SKM-1 treated with dmso at 0.1 percent for 144 hours (cell line): ENCODE data around the gene NASP.
A peak's percentile ranks its signal among the peaks of the same experiment; 100 is the strongest.
"Not testable (repeated sequence)": the region's sequence is repeated elsewhere in the genome, so short reads cannot be mapped to it uniquely, and the experiment has no call there.

Experiments used
- DNase-seq: peaks from one replicate; lab custom pipeline; 2025; ENCODE audit not compliant: unreplicated experiment; lab: John Stamatoyannopoulos, UW

NASP gene

GRCh38 chr1:45569962-45570581, 13.8 kb upstream of the NASP start:
- peak; percentile 58 for DNase-seq

- DNase-seq, result no peak
Measured at GRCh38 chr1:45570631-45571030, 13.2 kb upstream of the NASP start.

GRCh38 chr1:45573231-45573804, 10.5 kb upstream of the NASP start:
- no peak for DNase-seq

- no peak for DNase-seq
Measured at GRCh38 chr1:45574105-45574626, 9.7 kb upstream of the NASP start.

DNA sequence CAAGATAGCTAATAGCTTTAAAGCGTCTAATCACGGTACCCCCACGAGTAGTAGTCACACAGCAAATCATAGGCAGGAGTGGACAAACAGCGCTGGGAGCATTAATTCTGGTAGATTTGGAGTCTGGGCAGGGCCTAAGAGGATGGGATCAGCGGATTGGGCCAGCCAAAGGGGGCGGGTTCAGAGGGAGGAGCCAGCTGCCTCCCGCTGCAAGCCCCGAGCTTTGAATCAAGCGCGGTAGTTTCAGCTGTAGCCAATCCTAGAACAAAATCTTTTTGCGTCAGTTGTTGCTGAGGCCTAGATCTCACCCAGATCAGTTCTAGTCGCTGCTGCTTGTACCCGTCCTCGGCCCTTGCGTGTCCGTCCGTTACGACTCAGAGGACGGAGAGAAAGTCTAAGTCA, 576 bp upstream of the NASP start:
- DNase-seq, result peak; percentile 98

- DNase-seq, result peak; percentile 72
Measured at GRCh38 chr1:45584351-45585109, 689 bp downstream of the NASP start.

GRCh38 chr1:45585110-45585426, 1.2 kb downstream of the NASP start:
- DNase-seq, result no peak

GRCh38 chr1:45585496-45586075, 1.7 kb downstream of the NASP start:
- no peak for DNase-seq

DNA sequence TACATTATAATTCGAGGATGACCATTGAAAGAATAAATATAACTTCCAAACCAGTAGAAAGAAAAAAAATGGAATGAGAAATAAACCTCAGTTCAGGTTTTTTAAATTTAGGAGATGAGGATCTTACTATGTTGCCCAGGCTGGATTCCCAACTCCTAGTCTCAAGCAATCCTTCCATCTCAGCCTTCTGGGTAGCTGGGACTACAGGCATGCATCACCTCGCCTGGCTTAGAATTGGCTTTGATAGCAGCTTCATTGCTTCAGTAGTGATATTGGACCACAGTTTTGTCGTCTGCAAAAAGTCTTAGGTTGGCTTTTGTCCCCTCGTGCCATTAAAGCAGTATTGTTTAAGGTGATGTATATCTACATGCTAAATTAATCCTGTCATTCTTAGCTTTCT, 2.9 kb downstream of the NASP start:
- no peak for DNase-seq

GRCh38 chr1:45589861-45590260, 6.0 kb downstream of the NASP start:
- DNase-seq, result no peak

DNA sequence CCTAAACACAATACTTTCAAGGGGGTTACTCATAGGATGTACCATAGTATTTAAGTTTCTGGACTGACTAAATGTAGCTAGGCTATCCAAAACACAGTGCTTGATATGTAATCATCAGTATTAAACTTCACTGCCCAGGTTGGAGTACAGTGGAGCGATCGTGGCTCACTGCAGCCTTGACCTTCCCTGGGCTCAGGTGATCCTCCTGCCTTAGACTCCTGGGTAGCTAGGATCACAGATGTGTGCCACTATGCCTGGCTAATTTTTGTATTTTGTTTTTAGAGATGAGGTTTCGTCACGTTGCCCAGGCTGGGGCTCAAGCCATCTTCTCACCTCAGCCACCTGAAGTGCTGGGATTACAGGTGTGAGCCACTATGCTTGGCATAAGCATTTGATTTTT, 10.6 kb downstream of the NASP start:
- DNase-seq, result no peak

DNA sequence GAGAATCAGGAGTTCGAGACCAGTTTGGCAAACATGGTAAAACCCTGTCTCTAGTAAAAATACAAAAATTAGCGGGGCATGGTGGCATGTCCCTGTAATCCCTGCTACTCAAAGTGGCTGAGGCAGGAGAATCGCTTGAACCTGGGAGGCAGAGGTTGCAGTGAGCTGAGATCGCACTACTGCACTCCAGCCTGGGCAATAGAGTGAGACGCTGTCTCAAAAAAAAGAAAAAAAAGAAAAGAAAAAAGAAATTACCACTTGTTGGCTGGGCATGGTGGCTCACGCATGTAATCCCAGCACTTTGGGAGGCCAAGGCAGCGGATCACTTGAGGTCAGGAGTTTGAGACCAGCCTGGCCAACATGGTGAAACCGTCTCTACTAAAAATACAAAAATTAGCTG, 12.9 kb downstream of the NASP start:
- not testable (repeated sequence) for DNase-seq

- DNase-seq, result no peak
Measured at GRCh38 chr1:45604239-45604638, 20.4 kb downstream of the NASP start.

DNA sequence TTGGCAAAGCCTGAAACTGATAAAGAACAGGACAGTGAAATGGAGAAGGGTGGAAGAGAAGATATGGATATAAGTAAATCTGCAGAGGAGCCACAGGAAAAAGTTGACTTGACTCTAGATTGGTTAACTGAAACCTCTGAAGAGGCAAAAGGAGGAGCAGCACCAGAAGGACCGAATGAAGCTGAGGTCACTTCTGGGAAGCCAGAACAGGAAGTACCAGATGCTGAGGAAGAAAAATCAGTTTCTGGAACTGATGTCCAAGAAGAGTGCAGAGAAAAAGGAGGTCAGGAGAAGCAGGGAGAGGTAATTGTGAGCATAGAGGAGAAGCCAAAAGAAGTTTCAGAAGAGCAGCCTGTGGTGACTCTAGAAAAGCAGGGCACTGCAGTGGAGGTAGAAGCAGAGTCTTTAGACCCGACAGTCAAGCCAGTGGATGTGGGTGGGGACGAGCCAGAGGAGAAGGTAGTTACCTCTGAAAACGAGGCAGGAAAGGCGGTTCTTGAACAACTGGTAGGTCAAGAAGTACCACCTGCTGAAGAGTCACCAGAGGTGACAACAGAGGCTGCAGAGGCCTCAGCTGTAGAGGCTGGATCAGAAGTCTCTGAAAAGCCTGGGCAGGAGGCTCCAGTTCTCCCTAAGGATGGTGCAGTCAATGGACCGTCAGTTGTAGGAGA, 23.7 kb downstream of the NASP start:
- DNase-seq, result no peak

DNA sequence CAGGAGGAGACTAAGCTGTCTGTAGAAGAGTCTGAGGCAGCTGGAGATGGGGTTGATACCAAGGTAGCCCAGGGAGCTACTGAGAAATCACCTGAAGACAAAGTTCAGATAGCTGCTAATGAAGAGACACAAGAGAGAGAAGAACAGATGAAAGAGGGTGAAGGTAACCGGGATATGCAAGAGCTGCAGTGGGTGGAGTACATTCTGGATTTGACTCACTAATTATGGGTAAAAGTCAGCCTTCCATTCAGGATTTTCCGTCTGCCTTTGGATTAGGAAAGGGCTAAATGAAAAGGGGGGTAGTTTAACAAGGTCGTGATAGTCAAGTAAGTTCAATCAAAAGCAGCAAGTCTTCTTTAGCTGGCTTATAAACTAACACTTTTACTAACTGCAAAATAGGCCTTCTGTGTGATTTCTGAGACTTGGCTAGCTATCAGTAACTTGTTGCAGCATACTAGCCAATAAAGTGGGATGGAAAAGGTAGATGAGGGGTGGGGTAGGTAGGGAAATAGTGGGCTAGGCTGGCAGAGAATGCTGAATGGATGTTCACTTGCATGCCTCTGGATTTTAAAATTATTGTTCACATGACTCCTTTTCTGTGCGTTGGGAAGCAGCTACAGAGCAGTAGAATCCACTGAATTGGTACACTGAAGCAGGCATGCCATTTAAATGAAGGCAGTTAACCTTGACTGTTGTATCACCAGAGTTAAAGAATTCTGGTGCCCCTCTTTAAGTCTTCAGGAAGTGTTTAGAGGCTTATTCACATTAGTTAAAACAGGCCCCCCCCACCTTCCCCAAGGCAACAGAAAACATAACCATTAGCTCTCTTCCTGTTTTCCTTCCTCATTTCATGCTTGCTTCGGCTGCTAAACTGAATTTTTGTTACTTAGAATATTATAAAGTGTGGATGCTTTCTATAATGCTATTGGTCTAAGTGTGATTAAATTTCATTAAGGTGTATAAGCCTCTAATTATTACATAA, 24.6 kb downstream of the NASP start:
- DNase-seq, result no peak

- DNase-seq, result no peak
Measured at GRCh38 chr1:45610589-45611226, 26.9 kb downstream of the NASP start.

DNA sequence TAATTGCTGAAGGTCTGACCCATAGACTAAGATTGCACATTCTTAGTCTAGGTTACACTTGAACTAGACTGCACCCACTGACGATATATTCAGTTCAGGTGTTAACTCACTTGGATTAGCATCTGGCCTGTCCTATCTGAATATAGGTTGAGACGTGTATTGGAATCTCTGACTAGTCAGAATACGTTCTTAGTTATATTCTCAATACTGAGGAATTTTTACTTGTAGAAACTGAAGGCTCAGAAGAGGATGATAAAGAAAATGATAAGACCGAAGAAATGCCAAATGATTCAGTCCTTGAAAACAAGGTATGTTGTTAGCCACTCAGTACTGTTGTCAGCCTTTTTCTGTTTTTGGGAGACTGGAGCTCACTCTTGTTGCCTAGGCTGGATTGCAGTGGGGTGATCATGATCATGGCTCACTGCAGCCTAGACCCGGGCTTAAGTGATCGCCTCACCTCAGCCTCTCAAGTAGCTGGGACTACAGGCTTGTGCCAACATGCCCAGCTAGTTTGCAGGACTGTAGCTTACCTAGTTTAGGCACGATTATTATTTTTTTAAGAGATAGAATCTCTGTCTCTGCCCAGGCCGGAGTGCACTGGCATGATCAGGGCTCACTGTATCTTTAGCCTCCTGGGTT, 29.2 kb downstream of the NASP start:
- DNase-seq, result no peak

GRCh38 chr1:45615885-45616284, 32.0 kb downstream of the NASP start:
- no peak for DNase-seq

GRCh38 chr1:45617618-45618017, 33.8 kb downstream of the NASP start:
- DNase-seq, result no peak
